Naive thymus-derived CD4-positive, alpha-beta T cell (primary cell): ENCODE measurements around the gene PPIL6. TPM values are rescaled to one million over a fixed set of nuclear protein-coding genes. Genes with fewer than 3 reads are reported as not detected.

Source experiments
- ATAC-seq: fragments of 150-1000 bp; cut with Tn5 transposase; 2 replicates; pipeline ENCODE4 v1.10.0; 2021; ENCODE audit warnings: mild to moderate bottlenecking, moderate library complexity
- CTCF ChIA-PET: fragments of 350-600 bp; sonication (Branson Sonifier 250); formaldehyde crosslinking; loops from one replicate; lab custom pipeline; 2021; ENCODE audit warnings: antibody characterized with exemption; lab: Charles Lee
- POLR2A ChIA-PET: fragments of 350-600 bp; sonication (Branson Sonifier 250); formaldehyde crosslinking; loops from one replicate; lab custom pipeline; 2021; ENCODE audit warnings: antibody characterized with exemption, inconsistent platforms; lab: Charles Lee
- DNase-seq, 9 donors: peaks; one replicate each; pipeline versions ENCODE4 v3.0.0 to v3.0.0-alpha.2; 2020 to 2022; ENCODE audit warnings: mixed read lengths in 1 of 9
- H3K27ac ChIP-seq: one replicate; pipeline ENCODE4 v1.7.0; 2013; ENCODE audit warnings: mild to moderate bottlenecking, low read depth, low read length, moderate library complexity
- H3K27me3 ChIP-seq, 2 donors: one replicate each; pipeline ENCODE4 v1.7.0; 2013; ENCODE audit warnings: low read length in 2 of 2, mild to moderate bottlenecking in 2 of 2, moderate library complexity in 2 of 2; ENCODE audit not compliant: control insufficient read depth in 2 of 2, insufficient read depth in 2 of 2
- H3K36me3 ChIP-seq, 3 experiments: 1 replicate in 2 of 3; 2 replicates in 1 of 3; pipeline ENCODE4 v1.7.0; 2013; ENCODE audit warnings: low read length in 3 of 3, mild to moderate bottlenecking in 3 of 3, moderate library complexity in 1 of 3; ENCODE audit not compliant: insufficient read depth in 3 of 3, control insufficient read depth in 2 of 3
- H3K4me1 ChIP-seq, 2 donors: one replicate each; pipeline ENCODE4 v1.7.0; 2013; ENCODE audit warnings: low read length in 2 of 2, mild to moderate bottlenecking in 2 of 2, moderate library complexity in 1 of 2; ENCODE audit not compliant: control insufficient read depth in 2 of 2, insufficient read depth in 2 of 2
- H3K4me3 ChIP-seq: 2 replicates; pipeline ENCODE4 v1.7.0; 2013; ENCODE audit warnings: mild to moderate bottlenecking, low read length
- H3K9me3 ChIP-seq, 3 experiments: 1 replicate in 2 of 3; 2 replicates in 1 of 3; pipeline ENCODE4 v1.7.0; 2013; ENCODE audit warnings: low read length in 3 of 3; ENCODE audit not compliant: control insufficient read depth in 2 of 3
- H3K27ac Mint-ChIP-seq, 9 donors: one replicate each; pipeline ENCODE4 v1.8.0; 2020 to 2022; ENCODE audit warnings: mixed read lengths in 9 of 9, mild to moderate bottlenecking in 8 of 9, moderate library complexity in 5 of 9, inconsistent platforms in 2 of 9
- H3K27me3 Mint-ChIP-seq, 5 donors: one replicate each; pipeline ENCODE4 v1.8.0; 2021 to 2022; ENCODE audit warnings: mixed read lengths in 5 of 5, mild to moderate bottlenecking in 1 of 5
- H3K36me3 Mint-ChIP-seq, 5 donors: one replicate each; pipeline ENCODE4 v1.8.0; 2020 to 2022; ENCODE audit warnings: mixed read lengths in 5 of 5, mild to moderate bottlenecking in 3 of 5, inconsistent platforms in 1 of 5
- H3K4me1 Mint-ChIP-seq, 7 donors: one replicate each; pipeline ENCODE4 v1.8.0; 2020 to 2022; ENCODE audit warnings: mixed read lengths in 7 of 7, mild to moderate bottlenecking in 3 of 7, inconsistent platforms in 1 of 7
- H3K4me3 Mint-ChIP-seq, 10 donors: one replicate each; pipeline ENCODE4 v1.8.0; 2020 to 2022; ENCODE audit warnings: mild to moderate bottlenecking in 10 of 10, mixed read lengths in 10 of 10, moderate library complexity in 6 of 10, inconsistent platforms in 2 of 10
- H3K9me3 Mint-ChIP-seq, 11 donors: one replicate each; pipeline ENCODE4 v1.8.0; 2020 to 2022; ENCODE audit warnings: mixed read lengths in 11 of 11, mild to moderate bottlenecking in 4 of 11, inconsistent platforms in 1 of 11, moderate library complexity in 1 of 11
- intact Hi-C, 2 donors: fragments of 100-400 bp; cut with micrococcal nuclease; formaldehyde crosslinking; loops; one replicate each; pipeline ENCODE4 v1.15.1; 2023
- polyA plus RNA-seq, 2 donors: library from polyadenylated mRNA; unstranded; fragments of 300-500 nt; fragmentation: Illumina TruSeq; gene quantifications; one replicate each; pipeline ENCODE4 v1.2.3, GENCODE V29; 2021
- total RNA-seq, 6 experiments: library from RNA in 5 of 6; stranded (reverse) in 5 of 6; gene quantifications; 1 replicate in 5 of 6; 2 replicates in 1 of 6; pipeline ENCODE4 v1.2.3 and lab custom pipeline; 2021 to 2026

PPIL6 gene
- total and polyA plus RNA-seq, 7 experiments from 2014 or later: 0.13 to 1.9 (median 0.51) TPM; not detected in 1

- peak overlapping the region; percentile 10 for H3K4me3 ChIP-seq
- peak overlapping the region; percentile 57 for H3K27ac ChIP-seq
- Mint-ChIP-seq H3K36me3 (peaks cover 29 to 73% (median 61%) of the 10 kb centered on the region in 5 donors), H3K4me3 (peak overlapping the region; percentile 71 to 99 (median 91)), H3K27me3 (no peaks in the 10 kb centered on the region), H3K4me1 (peaks cover 57 to 92% (median 83%) of the 10 kb centered on the region in 7 donors), H3K9me3 (peaks cover 0 to 1% (median 0%) of the 10 kb centered on the region in 11 donors), H3K27ac (peak overlapping the region in 7 of 9 donors; percentile 38 to 94 (median 79))
- CTCF ChIA-PET: no interaction called here
- H3K27me3 ChIP-seq: no peaks in the 10 kb centered on the region
- intact Hi-C loops: loop anchor here in 1 of 2 donors (1.0 kb wide), 1 partner anchor 18 kb away; no protein-coding TSS in a partner anchor
- DNase-seq (no peak), ATAC-seq (no peak)
- H3K36me3 ChIP-seq: peaks cover 6 to 53% (median 28%) of the 10 kb centered on the region in 3 experiments
- POLR2A ChIA-PET: interaction anchor here (1.6 to 2.0 kb wide), 2 partner anchors 12 to 37 kb away, joined by 6 to 10 read pairs; partner anchors contain the start of genes PPIL6 and SMPD2
- H3K4me1 ChIP-seq: peaks cover 45 to 67% of the 10 kb centered on the region in 2 donors
- no peaks in the 10 kb centered on the region for H3K9me3 ChIP-seq
Observed at GRCh38 chr6:109477725-109478124, 37.3 kb upstream of the PPIL6 start.

DNA sequence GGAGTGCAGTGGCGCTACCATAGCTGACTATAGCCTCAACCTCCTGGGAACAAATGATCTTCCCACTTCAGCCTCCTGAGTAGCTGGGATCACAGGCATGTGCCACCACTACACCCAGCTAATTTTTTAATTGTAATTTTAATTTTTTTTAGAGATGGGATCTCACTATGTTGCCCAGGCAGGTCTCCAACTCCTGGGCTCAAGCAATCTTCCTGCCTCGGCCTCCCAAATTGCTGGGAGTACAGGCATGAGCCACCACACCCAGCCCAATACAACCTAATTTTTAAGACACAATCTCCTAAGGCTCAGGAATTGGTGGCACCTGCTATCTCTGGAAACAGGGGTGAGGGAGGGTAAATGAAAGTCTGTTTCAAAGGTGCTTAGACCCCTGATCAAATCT, 36.8 kb upstream of the PPIL6 start:
- POLR2A ChIA-PET: interaction anchor here (1.1 to 1.5 kb wide), 3 partner anchors 13 to 22 kb away, joined by 3 read pairs; partner anchors contain the start of gene MICAL1

DNA sequence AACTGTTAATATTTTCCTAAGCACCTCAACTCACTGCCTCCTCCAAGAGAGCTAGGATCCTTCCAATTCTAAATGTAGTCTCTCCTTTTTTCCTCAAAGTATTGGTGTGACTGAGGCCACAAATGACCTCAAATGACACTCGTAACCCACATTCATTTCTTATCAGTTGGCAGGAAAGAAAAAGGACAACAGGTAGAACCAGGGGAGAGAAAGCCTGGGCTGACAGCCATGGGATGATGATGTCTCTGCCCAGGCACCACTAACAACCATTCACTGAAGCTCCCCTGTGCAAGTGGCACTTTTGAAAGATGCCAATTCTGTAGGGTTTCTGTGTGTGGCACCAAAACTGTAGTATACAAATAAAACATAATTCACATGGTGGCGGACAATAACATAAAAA, 35.2 kb upstream of the PPIL6 start:
- peak overlapping the region in 3 of 9 donors; percentile 21 to 47 (median 38) for H3K27ac Mint-ChIP-seq
- POLR2A ChIA-PET: interaction anchor here (1.4 kb wide), 1 partner anchor 14 kb away, joined by 3 read pairs; no protein-coding TSS in a partner anchor
- H3K4me1 Mint-ChIP-seq: peaks cover 44 to 86% (median 81%) of the 10 kb centered on the region in 7 donors
- intact Hi-C loops: no loop called here
- Histone ChIP-seq H3K4me1 (peaks cover 31 to 48% of the 10 kb centered on the region in 2 donors), H3K4me3 (no peak overlapping the region), H3K9me3 (no peaks in the 10 kb centered on the region), H3K27me3 (no peaks in the 10 kb centered on the region), H3K27ac (no peak overlapping the region), H3K36me3 (peaks cover 6 to 69% (median 31%) of the 10 kb centered on the region in 3 experiments)
- ATAC-seq: no peak
- peaks cover 0 to 1% (median 0%) of the 10 kb centered on the region in 11 donors for H3K9me3 Mint-ChIP-seq
- peaks cover 24 to 72% (median 59%) of the 10 kb centered on the region in 5 donors for H3K36me3 Mint-ChIP-seq
- CTCF ChIA-PET: no interaction called here
- no peaks in the 10 kb centered on the region for H3K27me3 Mint-ChIP-seq
- peak overlapping the region in 2 of 10 donors; percentile 42 to 97 for H3K4me3 Mint-ChIP-seq
- DNase-seq: no peak

More for the DNA sequence above, 36.8 kb upstream of the PPIL6 start:
- Mint-ChIP-seq H3K4me1 (peaks cover 58 to 91% (median 85%) of the 10 kb centered on the region in 7 donors), H3K9me3 (peaks cover 0 to 1% (median 0%) of the 10 kb centered on the region in 11 donors), H3K4me3 (peak overlapping the region; percentile 71 to 99 (median 91)), H3K27me3 (no peaks in the 10 kb centered on the region), H3K27ac (peak overlapping the region in 6 of 9 donors; percentile 59 to 94 (median 82)), H3K36me3 (peaks cover 33 to 76% (median 66%) of the 10 kb centered on the region in 5 donors)
- CTCF ChIA-PET: no interaction called here
- intact Hi-C loops: no loop called here
- Histone ChIP-seq H3K27ac (no peak overlapping the region), H3K9me3 (no peaks in the 10 kb centered on the region), H3K4me1 (peaks cover 45 to 64% of the 10 kb centered on the region in 2 donors), H3K4me3 (no peak overlapping the region), H3K27me3 (no peaks in the 10 kb centered on the region), H3K36me3 (peaks cover 6 to 59% (median 28%) of the 10 kb centered on the region in 3 experiments)
- DNase-seq (no peak), ATAC-seq (no peak)

DNA sequence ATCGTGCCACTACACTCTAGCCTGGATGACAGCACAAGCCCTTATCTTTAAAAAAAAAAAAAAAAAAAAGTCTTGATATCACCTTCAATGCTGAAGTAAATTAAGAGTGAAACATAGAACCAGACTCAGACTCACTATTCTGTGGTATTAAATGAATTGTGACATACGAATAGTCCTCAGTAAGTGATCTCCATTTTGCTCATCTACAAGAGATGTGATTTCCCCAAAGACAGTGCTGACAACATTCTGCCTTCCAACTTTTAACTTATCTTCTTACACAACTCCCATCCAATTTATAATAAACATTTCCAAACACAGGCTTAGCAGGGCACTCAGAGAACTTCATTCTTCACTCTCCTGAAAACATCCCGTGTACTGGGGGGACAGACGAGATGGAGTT, 34.6 kb upstream of the PPIL6 start:
- Histone ChIP-seq H3K27ac (no peak overlapping the region), H3K27me3 (no peaks in the 10 kb centered on the region), H3K36me3 (peaks cover 12 to 74% (median 34%) of the 10 kb centered on the region in 3 experiments), H3K4me3 (no peak overlapping the region), H3K4me1 (peaks cover 24 to 42% of the 10 kb centered on the region in 2 donors), H3K9me3 (no peaks in the 10 kb centered on the region)
- H3K4me1 Mint-ChIP-seq: peaks cover 39 to 83% (median 76%) of the 10 kb centered on the region in 7 donors
- DNase-seq (no peak), ATAC-seq (no peak)
- ChIA-PET CTCF (no interaction called here), POLR2A (interaction anchor here (1.1 kb wide), 1 partner anchor 92 kb away, joined by 3 read pairs; no protein-coding TSS in a partner anchor)
- no peak overlapping the region for H3K4me3 Mint-ChIP-seq
- H3K36me3 Mint-ChIP-seq: peaks cover 24 to 70% (median 53%) of the 10 kb centered on the region in 5 donors
- peak overlapping the region in 4 of 9 donors; percentile 23 to 47 (median 42) for H3K27ac Mint-ChIP-seq
- intact Hi-C loops: no loop called here
- H3K27me3 Mint-ChIP-seq: no peaks in the 10 kb centered on the region
- H3K9me3 Mint-ChIP-seq: peaks cover 0 to 1% (median 0%) of the 10 kb centered on the region in 11 donors

- peaks cover 12 to 86% (median 40%) of the 10 kb centered on the region in 3 experiments for H3K36me3 ChIP-seq
- peaks cover 6 to 28% of the 10 kb centered on the region in 2 donors for H3K4me1 ChIP-seq
- intact Hi-C loops: no loop called here
- ChIA-PET POLR2A (interaction anchor here (0.7 kb wide), 1 partner anchor 13 kb away, joined by 3 read pairs; no protein-coding TSS in a partner anchor), CTCF (no interaction called here)
- peaks cover 30 to 85% (median 74%) of the 10 kb centered on the region in 7 donors for H3K4me1 Mint-ChIP-seq
- H3K27me3 Mint-ChIP-seq: no peaks in the 10 kb centered on the region
- peaks cover 17 to 73% (median 53%) of the 10 kb centered on the region in 5 donors for H3K36me3 Mint-ChIP-seq
- ATAC-seq: no peak
- H3K9me3 Mint-ChIP-seq: peaks cover 0 to 1% (median 0%) of the 10 kb centered on the region in 11 donors
- H3K27me3 ChIP-seq: no peaks in the 10 kb centered on the region
- no peak for DNase-seq
- no peak overlapping the region for H3K27ac ChIP-seq
- H3K27ac Mint-ChIP-seq: peak overlapping the region in 6 of 9 donors; percentile 5 to 83 (median 45)
- peak overlapping the region in 2 of 10 donors; percentile 34 to 64 for H3K4me3 Mint-ChIP-seq
- no peak overlapping the region for H3K4me3 ChIP-seq
- H3K9me3 ChIP-seq: no peaks in the 10 kb centered on the region
Observed at GRCh38 chr6:109473120-109473519, 32.7 kb upstream of the PPIL6 start.

- POLR2A ChIA-PET: interaction anchor here (0.7 kb wide), 1 partner anchor 13 kb away, joined by 3 read pairs; no protein-coding TSS in a partner anchor
- Histone ChIP-seq H3K4me3 (no peak overlapping the region), H3K27me3 (no peaks in the 10 kb centered on the region), H3K9me3 (no peaks in the 10 kb centered on the region), H3K36me3 (peaks cover 12 to 87% (median 44%) of the 10 kb centered on the region in 3 experiments), H3K27ac (no peak overlapping the region), H3K4me1 (peaks cover 0 to 20% of the 10 kb centered on the region in 2 donors)
- Mint-ChIP-seq H3K36me3 (peaks cover 17 to 75% (median 58%) of the 10 kb centered on the region in 5 donors), H3K4me3 (peak overlapping the region in 2 of 10 donors; percentile 7 to 39), H3K27ac (peak overlapping the region in 8 of 9 donors; percentile 5 to 70 (median 53)), H3K4me1 (peaks cover 25 to 84% (median 71%) of the 10 kb centered on the region in 7 donors), H3K27me3 (no peaks in the 10 kb centered on the region), H3K9me3 (peaks cover 0 to 1% (median 0%) of the 10 kb centered on the region in 11 donors)
- intact Hi-C loops: no loop called here
- DNase-seq (no peak), ATAC-seq (no peak)
- CTCF ChIA-PET: no interaction called here
Observed at GRCh38 chr6:109472132-109472995, 31.9 kb upstream of the PPIL6 start.
